NCI-H1092 (cell line): ENCODE results near the gene GAB2.
"Not testable (repeated sequence)": the region's sequence is repeated elsewhere in the genome, so short reads cannot be mapped to it uniquely, and the experiment has no call there.

Experiments used
- DNase-seq: peaks from one replicate; lab custom pipeline; 2025; lab: John Stamatoyannopoulos, UW

The GAB2 gene

DNA sequence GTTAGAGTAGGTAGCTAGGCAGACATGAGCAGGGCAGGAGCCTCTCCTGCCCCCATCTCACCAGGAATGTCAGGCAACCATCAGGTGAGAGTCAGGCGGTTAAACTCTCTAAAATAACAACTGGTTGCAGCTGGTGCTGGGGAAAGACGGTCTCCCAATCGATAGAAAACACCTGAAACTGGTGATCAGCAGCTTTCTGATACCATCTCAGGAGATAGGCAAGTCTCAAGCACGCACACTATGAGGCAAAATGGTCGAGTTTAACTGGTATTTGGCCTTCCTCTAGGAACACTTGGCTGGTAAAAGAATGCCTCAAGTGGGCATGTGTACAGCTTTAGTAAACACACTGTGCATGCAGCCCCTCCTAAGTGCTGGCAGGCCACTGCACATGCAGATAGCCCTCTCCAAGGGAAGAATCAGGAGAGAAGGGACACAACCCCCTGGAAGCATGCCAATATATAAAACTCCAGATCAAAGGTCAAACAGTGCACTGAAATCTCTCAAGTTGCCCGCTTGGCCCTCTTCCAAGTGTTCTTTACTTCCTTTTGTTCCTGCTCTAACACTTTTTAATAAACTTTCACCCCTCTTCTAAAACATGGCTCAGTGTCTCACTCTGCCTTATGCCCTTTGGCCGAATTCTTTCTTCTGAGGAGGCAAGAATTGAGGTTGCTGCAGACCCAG is 140.2 kb downstream of the GAB2 start:
- DNase-seq, result no peak

DNA sequence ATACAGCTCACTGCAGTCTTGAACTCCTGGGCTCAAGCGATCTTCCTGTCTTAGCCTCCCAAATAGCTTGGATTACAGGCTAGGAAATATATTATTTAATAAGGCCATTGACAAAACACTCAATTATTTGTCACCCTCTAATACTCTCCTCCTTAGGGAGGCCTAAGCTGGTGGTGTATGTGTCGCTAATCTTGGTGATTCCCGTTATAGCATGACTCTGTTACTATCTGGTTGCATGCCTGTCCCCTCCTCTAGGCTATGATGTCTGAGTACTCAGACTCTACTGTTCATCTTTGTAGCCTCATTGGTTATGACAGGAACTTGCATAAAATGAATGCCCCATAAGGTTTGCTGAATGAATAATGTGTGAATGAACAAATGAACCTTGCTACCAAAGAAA is 141.3 kb downstream of the GAB2 start:
- DNase-seq, result no peak

DNA sequence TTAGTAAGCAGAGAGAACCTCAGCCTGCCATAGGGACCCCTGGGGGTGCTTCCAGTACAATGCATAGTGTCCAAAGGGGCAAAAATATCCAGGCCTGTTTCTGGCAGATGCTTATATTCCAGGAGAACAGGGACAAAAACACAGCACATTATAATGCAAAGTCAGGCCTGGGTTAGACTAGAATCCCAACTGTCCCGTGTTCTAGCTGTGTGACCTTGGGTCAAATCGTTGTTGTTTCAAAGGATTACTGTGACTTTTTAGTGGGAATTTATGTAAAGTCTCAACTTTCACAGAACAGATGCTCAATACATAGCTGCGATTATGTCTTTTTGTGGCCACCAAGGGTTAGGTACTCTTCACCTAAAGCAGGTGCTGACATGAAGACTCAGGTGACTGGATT is 142.9 kb downstream of the GAB2 start:
- no peak for DNase-seq

GRCh38 chr11:78272625-78273269 is 144.9 kb downstream of the GAB2 start:
- not testable (repeated sequence) for DNase-seq

- DNase-seq, result not testable (repeated sequence)
Measured at GRCh38 chr11:78271801-78272200, 145.8 kb downstream of the GAB2 start.

DNA sequence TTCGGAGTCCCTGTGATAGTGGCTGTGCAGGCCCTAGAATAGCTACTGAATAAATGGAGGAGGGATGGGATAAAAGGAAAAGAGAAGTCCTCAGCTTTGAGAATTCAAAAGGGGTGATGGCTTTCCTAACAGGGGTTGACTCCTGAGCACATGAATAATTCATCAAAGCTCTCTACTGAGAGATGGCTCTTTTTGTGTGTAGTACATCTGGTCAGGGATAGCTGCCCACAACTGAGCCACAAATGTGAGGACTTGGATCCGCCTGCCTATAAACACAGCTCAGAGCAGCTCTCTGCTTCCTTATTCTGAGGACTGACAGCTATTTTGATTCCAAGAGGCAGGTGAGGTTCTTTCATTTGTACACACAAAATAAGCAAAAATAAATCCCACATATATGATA is 146.6 kb downstream of the GAB2 start:
- no peak for DNase-seq

DNA sequence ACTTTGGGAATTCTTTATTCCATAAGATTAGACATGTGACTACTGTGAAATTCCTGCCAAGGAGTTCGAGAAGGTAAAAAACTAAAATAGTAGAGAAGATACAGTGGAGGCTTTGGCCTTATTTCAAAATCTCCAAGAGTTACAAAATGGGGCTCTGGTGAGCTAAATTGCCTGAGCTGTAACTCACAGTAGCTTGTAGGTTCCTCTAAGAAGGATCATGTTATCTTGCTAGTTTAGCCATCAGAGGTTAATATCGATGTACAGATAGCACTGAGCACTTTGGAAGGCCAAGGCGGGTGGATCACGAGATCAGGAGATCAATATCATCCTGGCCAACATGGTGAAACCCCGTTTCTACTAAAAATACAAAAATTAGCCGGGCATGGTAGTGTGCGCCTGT is 147.8 kb downstream of the GAB2 start:
- no peak for DNase-seq

DNA sequence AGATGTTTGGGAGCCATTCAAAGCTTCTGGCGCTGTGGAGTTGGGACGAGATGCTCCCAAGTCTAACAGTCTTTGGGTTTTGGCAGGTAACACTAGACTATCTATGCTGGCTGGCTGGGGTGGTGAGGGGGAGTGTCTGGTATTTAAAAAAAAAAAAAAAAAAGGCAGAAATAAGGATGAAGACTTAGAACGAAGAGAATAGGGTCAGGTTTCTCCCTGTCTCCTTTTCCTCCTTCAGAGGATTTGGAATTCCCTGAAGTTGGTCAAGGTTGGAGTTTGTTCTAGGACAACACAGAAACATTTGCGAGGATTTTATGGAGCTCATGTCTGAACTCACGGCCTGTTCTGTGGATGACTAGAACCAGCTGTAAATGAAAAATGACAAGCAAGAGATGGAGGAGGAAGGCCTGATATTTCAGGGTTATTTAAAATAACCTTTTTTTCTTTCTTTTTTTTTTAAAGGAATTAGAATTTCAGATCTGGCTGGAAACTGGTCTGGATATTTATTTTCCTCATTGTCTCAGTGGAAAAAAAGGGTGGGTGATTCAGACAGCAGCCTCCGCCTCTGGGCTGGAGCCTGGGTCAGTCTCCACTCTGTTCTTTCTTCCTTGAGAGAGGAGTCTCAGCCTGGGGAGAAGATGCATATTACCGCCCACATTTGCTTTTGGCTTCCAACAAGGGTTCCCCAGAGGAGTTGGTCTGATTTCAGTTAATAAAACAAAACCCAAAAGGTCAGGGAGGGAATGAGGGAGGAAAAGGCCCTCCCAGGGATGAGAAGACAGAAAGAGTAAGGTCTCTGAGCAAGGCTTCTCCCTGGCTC is 148.8 kb downstream of the GAB2 start:
- no peak for DNase-seq

- DNase-seq, result no peak
Measured at GRCh38 chr11:78266451-78266850, 151.2 kb downstream of the GAB2 start.

DNA sequence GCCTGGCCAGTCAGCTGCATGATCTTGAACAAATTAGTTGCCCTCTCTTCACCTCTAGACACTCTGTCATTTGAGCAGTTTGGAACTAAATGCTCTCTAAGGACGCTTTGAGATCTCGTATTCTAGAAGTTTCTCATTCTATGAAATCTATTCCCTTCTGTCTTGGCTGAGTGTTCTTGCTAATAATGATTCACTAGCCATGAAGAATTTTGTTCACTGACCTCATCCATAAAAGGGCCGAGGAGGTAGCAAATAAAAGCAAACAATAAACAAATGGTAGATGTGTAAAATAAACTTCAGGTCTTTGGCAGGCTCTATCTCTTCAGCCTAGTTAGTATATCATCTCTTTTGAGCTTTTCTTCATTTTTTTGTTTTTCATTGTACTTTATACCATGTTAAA is 152.3 kb downstream of the GAB2 start:
- DNase-seq, result no peak

DNA sequence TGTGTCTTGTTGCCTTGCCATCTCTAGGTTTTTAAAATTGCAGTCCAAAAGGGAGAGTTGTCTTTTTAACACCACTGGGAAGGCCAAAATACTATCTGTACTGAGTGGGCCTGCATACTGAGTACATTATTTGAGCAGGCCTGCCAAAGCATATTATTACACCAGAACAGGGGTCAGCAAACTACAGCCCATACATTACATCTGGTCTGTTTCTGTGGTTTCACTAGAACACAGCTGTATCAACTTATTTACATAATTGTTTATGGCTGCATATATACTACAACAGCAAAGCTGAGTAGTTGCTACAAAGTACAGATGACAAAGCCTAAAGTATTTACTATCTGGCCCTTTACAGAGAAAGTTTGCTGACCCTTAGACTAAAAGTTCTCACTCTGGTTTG is 154.9 kb downstream of the GAB2 start:
- DNase-seq, result no peak

DNA sequence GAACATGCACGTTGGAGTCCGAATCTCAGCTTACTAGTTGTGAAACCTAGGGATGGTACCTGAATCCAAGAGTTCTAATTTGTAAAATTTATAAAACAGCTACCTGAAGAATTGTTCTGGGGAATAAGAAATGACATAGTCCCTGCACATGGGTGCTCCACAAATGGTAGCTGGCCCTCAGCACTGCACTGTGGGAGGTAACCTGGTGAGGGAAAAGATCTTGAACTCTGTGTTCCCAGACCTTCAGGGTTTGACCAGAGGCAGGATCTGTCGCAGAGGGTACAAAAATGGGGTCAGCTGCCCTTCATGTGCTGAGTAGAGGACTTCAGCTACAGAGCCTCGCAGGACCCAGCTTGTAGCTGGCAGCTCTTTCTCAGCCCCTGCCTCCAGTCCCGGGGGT is 155.4 kb downstream of the GAB2 start:
- DNase-seq, result no peak

GRCh38 chr11:78261828-78262227 is 155.8 kb downstream of the GAB2 start:
- no peak for DNase-seq

DNA sequence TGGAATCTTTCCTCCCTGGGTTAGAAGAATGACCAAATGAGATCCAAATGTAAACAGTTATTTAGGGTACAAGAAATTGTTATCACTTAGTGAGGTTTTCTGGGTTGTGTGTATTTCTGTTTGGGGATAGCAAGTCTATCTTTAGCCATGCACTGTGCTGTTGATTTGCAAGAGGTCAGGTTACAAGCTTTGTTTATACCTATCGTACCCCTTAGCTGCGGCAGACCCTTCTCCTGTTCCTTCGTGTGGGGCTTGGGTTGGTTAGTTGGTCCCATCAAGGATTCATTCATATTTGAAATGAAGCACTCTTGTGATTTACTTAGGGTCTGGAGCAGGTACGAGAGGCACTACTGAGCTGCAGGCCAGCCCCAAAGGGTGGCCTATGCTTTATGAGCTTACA is 156.3 kb downstream of the GAB2 start:
- no peak for DNase-seq

GRCh38 chr11:78259777-78260487 is 157.7 kb downstream of the GAB2 start:
- no peak for DNase-seq

DNA sequence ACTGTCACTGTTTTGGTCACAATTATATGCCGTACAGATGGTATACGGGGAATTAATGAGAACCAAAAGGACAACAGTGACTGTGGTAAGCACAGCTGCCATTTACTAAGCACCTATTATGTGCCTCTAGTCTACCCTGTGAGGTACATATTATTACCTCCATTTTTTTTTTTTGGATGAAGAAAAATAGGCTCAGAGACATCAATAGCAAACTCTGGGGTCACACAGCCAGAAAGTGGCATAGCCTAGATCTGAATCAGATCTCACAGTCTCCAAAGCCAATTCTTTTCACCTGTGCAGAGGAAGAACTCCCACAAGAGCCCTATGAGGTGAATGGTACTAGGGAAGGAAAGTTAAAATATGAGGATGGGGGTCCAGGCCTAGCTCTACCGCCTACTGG is 160.0 kb downstream of the GAB2 start:
- DNase-seq, result no peak

- DNase-seq, result no peak
Measured at GRCh38 chr11:78256962-78257361, 160.7 kb downstream of the GAB2 start.

DNA sequence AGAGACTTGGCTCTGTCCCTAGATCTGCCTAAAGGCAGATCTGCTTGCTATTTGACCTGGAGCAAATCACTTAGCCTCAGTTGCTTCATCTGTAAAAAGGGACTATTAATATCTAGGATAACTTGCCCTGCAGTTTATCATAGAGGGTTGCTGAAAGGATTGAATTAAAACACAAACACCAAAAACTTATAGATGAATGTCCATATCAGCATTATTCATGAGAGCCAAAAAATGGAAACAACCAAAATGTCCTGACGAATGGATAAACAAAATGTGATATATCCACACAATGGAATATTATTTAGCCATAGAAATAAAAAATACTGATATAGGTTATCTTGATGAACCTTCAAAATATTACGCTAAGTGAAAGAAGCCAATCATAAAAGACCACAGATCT is 161.7 kb downstream of the GAB2 start:
- DNase-seq, result no peak

GRCh38 chr11:78254268-78254667 is 163.4 kb downstream of the GAB2 start:
- no peak for DNase-seq

DNA sequence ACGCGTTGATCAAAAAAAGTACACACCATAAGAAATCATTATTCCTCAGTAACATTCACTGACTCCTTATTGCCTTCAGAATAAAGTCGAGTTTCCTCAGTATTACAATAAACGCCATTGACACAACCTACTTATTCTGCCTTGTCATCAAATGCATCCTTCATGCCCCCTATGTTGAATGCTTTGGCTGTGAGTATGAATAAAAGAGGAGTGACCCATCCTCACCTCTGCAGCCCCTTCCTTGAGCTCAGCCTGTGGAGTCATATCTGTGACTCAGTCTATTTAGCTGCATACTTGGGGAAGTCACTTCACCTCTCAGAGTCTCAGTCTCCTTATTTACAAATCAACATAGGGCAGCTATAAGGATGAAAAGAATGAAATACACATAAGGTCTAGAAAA is 163.8 kb downstream of the GAB2 start:
- no peak for DNase-seq

- no peak for DNase-seq
Measured at GRCh38 chr11:78251083-78251775, 166.4 kb downstream of the GAB2 start.

DNA sequence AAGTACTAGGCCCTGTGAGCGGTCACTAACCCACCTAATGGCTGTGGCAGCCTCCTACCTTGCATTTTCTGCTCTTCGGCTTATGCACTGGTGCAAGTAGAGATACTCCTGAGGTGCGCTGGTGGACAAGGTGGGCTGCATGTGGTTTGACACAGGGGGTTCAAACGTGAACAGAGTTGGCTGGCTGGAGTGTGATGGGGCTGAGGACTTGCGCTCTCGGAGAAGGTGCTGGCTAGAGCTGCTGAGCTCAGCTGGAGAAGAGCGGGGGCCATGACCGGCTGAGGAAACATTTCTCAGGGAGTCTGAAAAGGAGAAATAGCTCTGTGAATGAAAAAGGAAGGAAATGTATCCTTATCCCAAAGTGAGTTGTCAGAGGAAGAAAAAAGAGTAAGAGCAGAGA is 167.5 kb downstream of the GAB2 start:
- DNase-seq, result no peak
